NCI-H2196 (cell line): ENCODE results near the gene PARP4.
"Not testable (repeated sequence)": the region's sequence is repeated elsewhere in the genome, so short reads cannot be mapped to it uniquely, and the experiment has no call there.

Experiments used
- DNase-seq: peaks from one replicate; lab custom pipeline; 2025; ENCODE audit not compliant: unreplicated experiment; lab: John Stamatoyannopoulos, UW

The PARP4 gene

DNA sequence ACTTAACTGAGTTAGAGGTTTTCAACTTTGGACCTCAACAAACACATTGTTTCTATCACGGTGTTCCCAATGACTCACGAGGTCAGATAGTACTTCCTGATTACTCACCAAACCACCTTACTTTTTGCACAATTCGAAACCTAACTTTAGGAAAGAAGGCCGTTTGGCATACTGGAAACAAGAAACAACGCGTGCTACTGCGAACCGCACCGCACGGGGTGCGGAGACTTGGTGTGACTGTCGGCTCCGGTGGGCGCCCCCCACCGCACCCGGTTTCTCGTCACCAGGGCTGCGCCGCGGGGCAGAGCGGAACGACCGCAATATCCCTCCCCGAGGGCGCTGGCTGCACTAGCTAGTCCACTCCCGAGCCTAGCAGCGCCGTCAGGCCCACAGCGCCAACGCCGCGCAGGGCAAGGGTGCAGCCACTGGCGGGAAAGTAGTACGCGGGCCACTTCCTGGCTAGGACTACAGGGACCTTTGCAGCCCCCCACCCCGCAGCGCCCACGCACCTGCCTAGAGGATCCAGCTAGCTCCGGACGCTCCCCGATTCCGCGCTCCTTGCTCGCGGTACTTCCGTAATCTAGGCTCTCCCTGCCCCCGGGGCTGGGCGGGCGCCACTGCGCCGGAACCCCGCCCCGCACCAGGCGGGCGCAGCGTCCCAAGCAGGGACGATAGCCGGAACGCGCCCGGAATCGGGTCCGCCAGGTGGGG lies at the start of gene PARP4:
PARP4 (minus strand) TSS at position 582 of the 711 bp plus-strand sequence. CDS start 9,002 bp downstream, outside the sequence.
- peak; percentile 58 for DNase-seq

DNA sequence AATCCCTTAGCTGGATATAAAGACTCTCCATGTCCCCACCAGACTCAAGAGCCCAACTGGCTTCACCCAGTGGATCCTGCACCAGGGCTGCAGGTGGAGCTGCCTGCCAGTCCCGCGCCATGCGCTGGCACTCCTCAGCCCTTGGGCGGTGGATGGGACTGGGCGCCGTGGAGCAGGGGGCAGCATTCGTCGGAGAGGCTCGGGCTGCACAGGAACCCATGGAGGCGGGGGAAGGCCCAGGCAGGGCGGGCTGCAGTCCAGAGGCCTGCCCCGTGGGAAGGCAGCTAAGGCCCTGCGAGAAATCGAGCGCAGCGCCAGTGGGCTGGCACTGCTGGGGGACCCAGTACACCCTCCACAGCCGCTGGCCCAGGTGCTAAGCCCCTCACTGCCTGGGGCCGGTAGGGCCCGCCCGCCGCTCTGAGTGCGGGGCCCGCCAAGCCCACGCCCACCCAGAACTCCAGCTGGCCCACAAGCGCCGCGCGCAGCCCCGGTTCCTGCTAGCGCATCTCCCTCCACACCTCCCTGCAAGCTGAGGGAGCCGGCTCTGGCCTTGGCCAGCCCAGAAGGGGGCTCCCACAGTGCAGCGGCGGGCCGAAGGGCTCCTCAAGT lies 48.1 kb upstream of the PARP4 start:
- DNase-seq = not testable (repeated sequence)

DNA sequence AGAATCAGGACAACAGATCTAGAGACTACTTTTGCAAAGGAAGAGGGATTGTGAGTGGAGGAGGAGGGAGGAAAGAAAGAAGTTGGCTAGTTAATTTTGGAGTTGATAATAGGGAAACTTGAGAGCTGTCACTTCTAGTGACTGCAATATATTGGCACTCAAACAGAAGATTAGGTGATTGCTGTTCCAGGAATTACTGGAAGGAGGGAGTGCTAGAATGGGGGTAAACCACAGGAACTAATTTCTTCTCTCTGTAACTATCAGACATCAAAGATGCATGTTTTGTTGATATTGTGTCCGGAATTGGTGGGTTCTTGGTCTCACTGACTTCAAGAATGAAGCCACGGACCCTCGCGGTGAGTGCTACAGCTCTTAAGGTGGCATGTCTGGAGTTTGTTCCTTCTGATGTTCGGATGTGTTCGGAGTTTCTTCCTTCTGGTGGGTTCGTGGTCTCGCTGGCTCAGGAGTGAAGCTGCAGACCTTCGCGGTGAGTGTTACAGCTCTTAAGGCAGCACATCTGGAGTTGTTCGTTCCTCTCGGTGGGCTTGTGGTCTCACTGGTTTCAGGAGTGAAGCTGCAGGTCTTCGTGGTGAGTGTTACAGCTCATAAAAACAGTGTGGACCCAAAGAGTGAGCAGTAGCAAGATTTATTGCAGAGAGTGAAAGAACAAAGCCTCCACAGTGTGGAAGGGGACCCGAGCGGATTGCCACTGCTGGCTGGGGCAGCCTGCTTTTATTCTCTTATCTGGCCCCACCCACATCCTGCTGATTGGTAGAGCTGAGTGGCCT lies 47.0 kb upstream of the PARP4 start:
- not testable (repeated sequence) for DNase-seq

DNA sequence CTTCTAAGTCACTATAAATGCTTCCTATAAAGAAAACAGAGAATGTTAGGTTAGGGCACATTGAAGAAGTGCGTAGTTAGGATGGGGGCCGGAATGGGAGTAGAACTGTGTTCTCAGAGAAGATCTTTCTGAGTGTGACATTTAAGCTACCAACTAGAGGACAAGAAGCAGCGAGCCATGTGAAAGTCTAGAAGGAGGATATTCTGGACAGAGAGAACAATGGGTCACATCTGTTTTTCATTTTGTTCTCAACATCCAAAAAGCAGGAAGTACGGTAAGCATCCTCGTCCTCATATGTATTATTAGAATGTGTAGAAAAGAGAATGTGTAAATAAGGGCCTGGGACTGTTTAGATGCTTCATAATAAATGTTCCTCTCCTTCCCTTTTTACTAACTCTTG lies 44.5 kb upstream of the PARP4 start:
- no peak for DNase-seq

DNA sequence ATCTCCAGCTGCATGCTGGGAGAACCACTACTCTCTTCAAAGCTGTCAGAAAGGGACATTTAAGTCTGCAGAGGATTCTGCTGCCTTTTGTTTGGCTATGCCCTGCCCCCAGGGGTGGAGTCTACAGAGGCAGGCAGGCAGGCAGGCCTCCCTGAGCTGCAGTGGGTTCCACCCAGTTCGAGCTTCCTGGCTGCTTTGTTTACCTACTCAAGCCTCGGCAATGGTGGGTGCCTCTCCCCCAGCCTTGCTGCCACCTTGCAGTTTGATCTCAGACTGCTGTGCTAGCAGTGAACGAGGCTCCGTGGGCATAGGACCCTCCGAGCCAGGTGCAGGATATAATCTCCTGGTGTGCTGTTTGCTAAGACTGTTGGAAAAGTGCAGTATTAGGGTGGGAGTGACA lies 41.3 kb upstream of the PARP4 start:
- DNase-seq = not testable (repeated sequence)

DNA sequence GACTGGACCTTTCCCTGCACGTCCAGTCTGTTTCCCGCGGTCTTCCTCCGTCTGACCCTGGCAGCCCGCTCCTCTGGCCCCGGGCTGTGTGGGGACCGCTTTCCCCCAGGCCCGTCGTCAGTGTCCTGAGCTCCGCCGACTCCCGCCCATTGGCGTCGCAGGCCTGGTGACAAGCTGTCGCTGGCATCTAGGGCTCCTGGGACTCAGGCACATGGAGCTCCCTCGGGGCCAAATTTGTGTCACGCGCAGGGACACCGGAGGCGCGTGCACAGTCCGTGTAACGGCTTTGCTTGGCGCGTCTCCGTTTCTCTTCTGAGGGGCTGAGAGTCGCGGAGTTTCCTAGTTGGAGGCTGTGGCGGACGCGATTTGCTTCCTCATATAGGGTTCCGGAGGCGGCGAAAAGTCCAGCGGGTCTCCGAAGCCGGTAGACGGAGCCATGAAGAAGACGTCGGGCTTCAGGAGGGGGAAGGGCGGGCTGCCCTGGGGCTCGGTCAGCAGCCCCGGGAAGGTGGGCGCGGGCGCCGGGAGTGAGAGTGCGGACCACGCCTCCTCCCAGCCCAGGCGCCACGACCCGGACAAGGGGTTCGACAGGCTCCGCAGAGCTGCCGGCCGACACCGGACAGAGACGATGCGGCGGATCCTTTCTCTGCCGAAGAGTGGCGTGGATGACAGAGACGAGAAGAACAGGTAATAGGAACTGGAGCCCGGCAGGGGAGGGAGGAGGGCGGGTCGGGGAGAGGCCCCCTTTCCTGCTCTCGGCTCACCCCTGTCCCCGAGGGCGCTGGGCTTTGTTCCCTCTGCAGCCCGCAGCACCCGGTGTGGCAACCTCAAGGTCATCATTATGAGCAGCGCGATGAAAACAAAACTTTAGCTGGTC lies 29.1 kb upstream of the PARP4 start:
- DNase-seq = not testable (repeated sequence)

DNA sequence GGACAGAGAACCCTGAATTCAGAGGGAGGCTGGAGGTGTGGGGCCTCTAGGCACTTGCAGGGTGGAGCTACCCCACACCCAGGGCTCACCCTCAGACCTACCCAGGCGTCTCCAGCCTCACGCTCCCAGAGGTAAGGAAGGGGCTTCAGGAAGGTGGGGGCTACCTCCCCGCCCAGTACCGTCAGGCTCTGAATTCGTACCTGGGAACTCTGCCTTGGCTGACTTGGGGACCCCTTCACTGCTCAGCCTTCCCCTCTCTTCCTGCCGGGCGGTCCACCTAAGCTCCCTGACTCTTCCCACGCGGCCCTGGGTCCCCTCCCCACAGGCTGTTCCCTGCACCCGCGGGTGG lies 28.5 kb upstream of the PARP4 start:
- DNase-seq = no peak

DNA sequence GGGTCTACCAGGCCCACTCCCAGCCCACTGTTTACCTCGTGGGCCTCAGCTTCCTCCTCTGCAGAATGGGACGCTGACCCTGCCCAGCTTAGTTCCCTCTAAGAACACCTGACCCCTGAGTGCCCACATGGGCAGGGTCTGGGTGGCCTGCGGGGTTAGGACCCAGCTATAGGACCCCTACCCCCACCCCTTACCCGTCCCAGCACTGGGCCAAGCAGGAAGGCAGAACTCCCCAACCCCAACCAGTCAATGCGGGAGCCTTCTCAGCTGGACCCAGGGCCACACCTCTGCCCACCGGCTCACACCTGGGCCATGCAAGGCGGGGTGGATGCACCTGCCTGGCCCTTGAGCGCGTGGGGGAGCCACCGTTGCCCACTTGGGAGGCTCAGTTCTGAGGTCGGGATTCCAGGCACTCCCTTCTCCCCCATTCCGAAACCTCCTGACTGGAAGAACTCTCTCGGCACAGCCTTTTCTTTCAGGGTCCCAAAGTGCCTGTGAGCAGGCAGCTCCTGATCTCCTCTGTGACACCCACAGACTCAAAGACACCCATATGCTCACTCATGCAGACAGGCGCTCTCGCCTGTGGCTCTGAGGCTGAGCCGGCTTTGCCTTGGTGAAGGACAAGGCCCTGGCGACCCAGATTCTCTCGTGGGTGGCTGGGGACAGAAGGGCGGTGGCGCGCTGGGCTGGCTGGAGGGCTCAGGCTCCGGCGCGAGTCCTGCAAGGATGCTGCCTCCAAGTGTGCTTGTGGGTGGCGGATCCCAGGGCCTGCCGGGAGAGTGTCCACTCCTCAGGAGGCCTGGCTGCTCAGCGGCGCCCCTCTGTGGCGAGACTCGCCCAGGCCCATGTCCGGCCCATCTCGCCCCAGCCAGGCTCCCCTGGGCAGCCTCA lies 27.9 kb upstream of the PARP4 start:
- DNase-seq = no peak

DNA sequence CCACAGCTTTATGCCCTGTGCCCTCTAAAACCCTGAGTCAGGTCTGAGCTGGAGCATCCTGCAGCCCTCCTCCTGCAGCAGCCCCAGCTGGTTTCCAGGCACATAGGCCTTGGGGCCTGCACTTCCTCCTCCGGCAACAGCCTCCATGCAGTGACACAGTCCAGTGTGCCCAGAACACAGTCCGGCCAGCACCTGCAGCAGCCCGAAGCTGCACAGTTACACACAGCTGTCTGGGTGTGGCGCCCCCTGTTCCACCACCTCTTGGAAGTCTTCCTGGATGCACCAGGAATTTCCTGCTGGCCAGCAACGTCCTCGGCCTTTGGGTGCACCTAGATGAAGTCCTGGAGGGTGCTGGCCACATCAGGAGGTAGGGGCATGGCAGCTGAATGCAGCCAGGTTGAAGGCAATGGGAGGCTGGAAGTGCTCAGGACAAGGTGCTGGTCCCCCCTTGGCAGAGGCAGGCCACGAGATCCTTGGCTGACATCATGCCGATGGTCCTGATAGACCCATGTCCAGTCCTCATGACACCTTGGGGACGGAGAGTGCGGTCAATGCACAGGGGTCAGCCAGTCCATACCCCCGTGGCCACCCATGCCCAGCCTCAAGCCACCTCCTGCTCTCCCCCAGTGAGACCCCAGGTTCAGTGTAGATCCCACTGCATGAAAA lies 27.1 kb upstream of the PARP4 start:
- no peak for DNase-seq

DNA sequence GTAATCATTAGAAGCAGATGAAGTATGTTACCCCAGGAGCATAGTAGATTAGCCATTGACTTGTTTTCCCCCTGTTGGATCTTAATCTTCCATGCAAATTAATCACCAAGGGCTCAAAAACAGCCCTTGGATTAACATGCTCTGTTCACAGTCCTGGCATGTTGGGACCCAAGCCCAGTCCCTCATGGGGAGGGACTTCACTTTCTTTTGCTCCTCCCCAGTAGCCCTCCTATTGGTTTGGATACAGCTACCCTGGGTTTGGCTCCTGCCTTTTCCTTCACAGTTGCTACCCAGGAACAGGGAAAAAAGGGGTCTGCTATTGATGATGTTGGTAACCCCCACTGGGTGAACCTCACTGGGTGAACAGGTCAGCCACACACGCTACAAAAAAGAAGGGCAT lies 16.9 kb upstream of the PARP4 start:
- DNase-seq = no peak

DNA sequence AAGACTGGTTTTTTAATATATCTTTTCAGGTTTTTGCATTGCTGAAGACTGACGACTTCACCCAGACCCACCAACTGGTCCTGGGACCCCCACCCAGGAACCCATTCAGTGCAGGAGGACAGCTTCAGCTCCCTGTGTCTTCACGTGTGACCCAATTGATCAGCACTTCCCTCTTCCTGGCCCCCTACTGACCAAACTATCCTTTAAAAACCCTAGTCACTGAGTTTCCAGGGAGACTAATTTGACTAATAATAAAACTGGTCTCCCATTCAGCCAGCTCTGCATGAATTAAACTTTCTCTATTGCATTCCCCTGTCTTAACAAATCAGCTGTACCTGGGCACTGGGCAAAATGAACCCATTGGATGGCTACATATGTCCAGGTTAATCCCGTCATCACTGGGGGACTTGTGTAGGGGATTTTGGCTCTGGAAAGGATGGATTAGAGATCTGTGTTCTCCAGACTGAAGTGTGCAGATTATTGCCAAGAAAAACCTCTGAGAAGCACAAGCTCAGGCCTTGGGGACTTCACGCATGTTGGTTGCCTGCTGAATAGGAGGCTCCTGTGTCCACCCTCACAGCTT lies 16.3 kb upstream of the PARP4 start:
- DNase-seq = no peak

DNA sequence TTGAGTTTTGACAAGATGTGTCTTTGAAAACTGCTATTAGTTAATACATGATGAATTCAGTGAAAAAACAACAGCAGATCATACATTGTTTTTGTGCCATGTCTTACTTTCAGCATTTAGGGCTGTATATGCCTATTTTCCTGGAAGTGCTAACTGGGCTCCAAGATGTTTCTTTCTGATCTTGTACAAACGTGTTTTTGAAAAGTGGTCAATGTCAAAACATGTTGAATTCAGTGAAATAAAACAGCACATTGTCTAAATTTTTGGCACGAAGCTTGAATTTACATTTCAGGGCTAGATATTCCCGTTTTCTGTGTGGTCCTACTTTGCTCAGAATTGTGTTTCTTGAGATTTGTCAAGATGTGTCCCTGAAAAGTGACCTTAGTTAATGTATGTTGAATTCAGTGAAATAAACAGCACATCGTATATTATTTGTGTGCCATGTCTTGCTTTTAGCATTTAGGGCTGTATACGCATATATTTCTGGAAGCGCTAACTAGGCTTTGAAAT lies 14.7 kb upstream of the PARP4 start:
- DNase-seq = no peak

DNA sequence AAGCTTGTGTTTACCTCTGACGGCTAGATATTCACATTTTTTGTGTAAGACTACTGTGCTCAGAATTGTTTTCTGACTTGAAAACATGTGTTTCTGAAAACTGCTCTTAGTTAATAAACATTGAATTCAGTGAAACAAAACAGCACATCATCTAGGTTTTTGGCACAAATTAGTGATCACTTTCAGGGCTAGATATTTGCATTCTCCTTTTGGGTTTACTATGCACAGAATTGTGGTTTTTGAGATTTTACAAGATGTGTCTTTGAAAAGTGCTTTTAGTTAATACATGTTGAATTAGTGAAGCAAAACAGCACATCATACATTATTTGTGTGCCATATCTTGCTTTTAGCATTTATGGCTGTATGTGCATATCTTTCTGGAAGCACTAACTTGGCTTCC lies 8.2 kb upstream of the PARP4 start:
- no peak for DNase-seq

DNA sequence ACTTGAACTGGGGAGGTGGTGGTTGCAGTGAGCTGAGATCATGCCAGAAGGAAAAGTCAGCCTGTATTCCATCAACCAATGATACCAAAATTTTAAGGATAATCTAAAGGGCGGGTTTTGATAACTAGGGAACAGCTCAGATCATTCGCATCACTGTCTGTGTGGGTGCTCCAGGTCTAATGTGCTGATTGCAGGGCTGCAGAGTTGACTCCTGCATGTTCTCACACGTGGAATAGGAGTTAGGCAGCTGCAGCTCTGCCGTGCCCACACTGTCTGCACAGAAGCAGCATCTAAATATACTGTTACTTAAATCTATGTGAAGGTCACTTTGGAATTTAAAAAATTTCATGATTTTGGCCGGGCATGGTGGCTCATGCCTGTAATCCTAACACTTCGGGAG lies 4.3 kb upstream of the PARP4 start:
- no peak for DNase-seq

DNA sequence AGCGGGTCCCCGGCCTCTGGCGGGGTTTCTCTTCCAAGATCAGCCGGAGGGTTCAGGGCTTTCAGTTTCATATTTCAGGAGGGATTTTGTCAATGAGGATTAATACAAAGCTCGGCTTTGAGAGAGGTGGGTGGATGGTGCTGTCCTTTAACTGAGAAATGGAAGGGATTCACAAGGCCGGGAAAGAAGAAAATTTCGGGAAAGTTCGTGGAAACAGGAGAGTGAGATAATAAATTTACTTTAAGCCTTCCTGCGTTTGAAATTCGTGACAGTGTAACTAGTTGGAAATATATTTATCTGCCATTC lies 283 bp upstream of the PARP4 start:
- no peak for DNase-seq

DNA sequence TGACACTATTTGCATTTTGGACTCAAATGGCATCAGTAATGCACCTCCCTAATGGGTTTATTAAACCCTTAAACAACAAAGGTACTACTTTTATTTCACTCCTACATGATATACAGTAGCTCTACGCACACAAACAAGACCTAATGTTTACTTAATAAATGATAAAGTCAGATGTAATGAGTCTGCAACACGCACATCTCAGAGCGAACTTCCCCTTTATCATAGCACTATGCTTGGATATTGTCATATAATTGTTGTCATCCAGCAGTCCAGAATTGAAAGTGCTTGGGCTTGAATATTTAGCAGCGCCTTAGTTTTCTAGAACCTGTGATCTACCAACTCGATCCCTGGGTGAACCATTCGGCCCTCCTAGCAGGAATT lies 772 bp downstream of the PARP4 start:
- no peak for DNase-seq

DNA sequence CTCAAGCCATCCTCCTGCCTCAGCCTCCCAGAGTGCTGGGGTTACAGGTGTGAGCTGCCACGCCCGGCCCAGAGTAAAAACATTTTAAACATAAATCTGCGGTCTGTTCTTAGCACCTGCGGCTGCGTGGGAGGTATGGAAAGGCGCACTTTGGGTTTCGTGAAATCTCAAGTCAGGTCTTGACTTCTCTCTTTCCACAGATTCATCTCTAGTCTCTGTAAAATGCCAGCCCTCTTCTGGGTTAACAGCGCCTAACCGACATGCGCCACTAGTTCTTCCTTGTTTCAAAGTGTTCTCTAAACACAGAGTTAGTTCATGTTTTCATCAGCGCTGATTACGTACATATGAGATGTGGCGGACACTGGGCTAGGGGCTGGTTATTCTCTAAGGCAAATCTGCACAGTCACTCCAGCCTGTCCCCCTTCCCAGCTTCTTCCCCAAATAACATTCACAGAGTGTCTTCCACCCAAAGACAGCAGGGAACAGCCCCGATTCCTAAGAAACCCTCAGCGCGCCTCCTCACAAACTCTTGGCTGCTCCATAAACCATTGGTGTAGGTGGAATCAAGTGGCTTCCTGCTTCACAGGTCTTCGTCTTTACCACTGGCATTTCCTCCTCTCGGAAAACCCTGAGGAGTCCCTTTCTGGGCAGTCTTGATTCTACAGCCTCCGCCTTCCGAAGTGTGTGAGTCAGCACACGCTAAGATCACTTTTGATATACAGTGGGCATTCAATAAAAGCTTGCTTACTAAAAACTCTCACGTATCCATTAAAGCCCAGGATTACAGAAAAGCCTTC lies 1.4 kb downstream of the PARP4 start:
- no peak for DNase-seq

DNA sequence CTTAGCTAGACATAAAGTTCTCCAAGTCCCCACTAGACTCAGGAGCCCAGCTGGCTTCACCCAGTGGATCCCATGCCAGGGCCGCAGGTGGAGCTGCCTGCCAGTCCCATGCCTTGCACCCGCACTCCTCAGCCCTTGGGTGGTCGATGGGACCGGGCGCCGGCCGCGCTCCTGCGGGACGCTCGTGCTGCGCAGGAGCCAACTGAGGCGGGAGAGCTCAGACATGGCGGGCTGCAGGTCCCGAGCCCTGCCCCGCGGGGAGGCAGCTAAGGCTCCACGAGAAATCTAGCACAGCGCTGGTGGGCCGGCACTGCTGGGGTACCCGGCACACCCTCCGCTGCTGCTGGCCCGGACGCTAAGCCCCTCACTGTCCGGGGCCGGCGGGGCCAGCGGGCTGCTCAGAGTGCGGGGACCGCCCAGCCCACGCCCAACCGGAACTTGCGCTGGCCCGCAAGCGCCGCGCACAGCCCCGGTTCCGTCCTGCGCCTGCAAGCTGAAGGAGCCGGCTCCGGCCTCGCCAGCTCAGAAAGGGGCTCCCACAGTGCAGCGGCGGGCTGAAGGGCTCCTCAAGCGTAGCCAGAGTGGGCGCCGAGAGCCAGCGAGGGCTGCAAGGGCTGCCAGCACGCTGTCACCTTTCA lies 5.8 kb downstream of the PARP4 start:
- no peak for DNase-seq
